NCI-H82 treated with DMSO at 0.1 percent for 48 hours (cell line): ENCODE results near the gene CPEB2.
"Not testable (repeated sequence)": the region's sequence is repeated elsewhere in the genome, so short reads cannot be mapped to it uniquely, and the experiment has no call there.

ENCODE experiments used
- DNase-seq: peaks from one replicate; lab custom pipeline; 2025; ENCODE audit not compliant: unreplicated experiment; lab: John Stamatoyannopoulos, UW

The CPEB2 gene

GRCh38 chr4:15043226-15043625, 40.9 kb downstream of the CPEB2 start:
- no peak for DNase-seq

- no peak for DNase-seq
Observed at GRCh38 chr4:15043922-15044321, 41.6 kb downstream of the CPEB2 start.

GRCh38 chr4:15054541-15054940, 52.3 kb downstream of the CPEB2 start:
- no peak for DNase-seq

DNA sequence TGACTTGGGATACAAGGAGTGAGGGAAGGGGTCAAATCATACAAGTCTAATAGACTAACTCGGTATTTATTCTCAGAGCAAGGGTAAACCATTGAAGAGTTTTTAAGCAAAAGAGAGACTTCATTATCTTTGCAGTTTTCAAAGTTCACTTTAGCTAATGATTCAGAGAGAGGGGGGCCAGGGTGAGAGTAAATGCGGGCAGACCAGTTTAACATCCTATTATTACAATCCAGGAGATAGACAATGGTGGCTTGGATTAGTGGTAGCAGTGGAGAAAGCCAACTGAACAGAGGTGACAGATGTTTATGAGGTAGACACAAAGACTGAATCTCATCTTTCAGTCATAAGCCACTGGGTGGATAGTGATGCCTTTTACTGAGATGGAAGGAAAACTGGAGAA, 57.9 kb downstream of the CPEB2 start:
- no peak for DNase-seq

DNA sequence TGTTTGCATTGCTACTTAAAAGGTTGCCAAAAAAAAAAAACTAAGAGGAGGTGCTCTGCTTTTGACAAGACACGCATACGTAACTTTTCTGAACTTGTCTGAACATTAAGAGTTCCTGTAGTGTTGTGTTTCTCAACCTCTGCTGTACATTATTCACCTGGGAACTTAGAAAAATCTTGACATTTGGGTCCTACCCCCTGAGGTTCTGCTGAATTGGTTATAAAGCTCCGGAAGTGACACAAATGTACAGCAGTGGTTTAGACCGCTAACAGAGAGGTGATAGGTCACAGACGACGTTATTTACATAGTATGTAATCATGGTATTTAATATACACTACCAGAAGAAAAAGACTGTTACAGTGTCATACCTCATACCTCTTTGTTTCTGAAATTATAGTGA, 61.1 kb downstream of the CPEB2 start:
- DNase-seq, result no peak

- no peak for DNase-seq
Observed at GRCh38 chr4:15065516-15065915, 63.2 kb downstream of the CPEB2 start.

- DNase-seq, result no peak
Observed at GRCh38 chr4:15066140-15066539, 63.9 kb downstream of the CPEB2 start.

GRCh38 chr4:15068298-15068697, 66.0 kb downstream of the CPEB2 start:
- no peak for DNase-seq

- DNase-seq, result no peak
Observed at GRCh38 chr4:15075875-15076274, 73.6 kb downstream of the CPEB2 start.

DNA sequence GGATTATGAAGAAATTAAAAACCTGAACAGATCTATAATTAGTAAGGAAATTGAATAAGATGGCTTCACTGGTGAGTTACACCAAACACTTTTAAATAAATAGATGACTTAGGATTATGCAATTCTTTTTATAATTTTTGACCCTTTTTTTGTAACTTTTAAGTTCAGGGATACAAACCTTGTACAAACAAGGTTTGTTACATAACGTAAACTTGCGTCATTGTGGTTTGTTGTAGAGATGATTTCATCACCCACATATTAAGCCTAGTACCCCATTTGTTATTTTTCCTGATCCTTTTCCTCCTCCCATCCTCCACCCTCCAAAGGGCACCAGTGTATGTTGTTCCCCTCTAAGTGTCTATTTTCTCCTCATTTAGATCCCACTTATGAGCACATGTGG, 75.7 kb downstream of the CPEB2 start:
- no peak for DNase-seq

DNA sequence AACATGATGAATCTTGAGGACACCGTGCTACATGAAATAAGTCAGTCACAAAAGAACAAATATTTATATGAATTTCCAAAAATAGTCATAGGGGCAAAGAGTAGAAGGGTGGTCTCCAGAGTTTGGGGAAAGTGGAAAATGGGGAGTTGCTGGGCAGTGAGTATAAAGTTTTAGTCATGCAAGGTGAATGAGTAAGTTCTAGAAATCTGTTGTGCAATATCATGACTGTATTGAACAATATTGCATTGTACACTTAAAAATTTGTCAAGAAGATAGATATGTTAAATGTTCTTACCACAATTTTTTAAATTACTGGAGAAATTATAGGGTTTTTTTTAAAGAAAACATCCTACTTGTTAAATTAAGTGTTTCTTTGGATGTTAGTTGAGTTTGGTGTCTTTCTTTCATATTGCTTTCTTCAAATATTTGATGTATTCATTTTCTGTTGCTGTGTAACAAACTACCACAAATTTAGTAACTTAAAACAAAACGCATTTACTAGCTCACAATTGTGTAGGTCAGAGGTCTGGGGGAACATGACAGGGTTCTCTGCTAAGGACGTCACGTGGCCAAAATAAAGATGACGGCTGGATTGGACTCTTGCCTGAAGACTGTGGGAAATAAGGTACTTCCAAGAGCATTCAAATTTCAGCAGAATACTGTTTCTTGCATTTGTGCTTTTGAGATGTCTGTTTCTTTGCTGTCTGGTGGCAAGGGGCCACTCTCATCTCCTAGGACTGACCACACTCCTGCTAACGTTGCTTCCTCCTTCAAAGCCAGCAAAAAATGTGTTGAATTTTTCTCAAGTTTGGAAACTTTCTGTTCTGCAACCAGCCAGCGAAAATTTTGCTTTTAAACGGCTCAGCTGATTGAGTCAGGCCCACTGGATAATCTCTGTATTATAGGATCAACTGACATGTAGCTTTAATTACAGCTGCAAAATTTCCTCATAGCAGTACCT, 76.7 kb downstream of the CPEB2 start:
- no peak for DNase-seq

DNA sequence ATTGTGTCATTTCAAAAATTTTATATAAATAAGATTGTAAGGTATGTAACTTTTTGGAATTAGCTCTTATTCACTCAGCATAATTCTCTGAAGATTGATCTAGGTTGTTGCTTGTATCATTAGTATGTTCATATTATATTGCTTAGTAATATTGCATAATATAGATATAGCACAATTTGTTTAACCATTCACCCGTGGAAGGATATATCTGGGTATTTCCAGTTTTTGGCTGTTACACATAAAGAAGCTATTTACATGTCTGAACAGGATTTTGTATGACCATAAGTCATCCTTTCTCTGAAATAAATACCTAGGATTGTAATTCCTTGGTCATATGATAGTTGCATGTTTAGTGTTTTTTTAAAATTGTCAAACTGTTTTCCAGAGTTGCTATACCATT, 82.5 kb downstream of the CPEB2 start:
- DNase-seq, result no peak

DNA sequence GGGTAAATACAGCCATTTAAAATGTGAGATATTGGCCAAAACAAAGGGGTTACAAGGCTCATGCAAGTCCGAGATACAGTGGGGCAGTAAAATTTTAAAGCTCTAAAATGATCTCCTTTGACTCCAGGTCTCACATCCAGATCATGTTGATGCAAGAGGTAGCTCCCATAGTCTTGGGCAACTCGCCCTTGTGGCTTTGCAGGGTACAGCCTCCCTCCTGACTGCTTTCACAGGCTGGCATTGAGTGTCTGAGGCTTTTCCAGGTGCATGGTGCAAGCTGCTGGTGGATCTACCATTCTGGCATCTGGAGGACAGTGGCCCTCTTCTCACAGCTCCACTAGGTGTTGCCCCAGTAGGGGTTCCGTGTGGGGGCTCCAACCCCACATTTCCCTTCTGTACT, 83.5 kb downstream of the CPEB2 start:
- not testable (repeated sequence) for DNase-seq

DNA sequence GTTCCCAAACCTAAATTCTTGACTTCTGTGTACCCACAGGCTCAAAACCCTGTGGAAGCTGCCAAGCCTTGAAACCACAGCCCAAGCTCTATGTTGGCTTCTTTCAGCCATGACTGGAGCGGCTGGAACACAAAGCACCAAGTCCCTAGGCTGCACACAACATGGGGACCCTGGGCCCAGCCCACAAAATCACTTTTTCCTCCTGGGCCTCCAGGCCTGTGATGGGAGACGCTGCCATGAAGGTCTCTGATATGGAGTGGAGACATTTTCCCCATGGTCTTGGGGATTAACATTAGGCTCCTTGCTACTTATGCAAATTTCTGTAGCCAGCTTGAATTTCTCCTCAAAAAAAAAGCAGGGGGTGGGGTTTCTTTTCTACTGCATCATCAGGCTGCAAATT, 84.0 kb downstream of the CPEB2 start:
- not testable (repeated sequence) for DNase-seq

GRCh38 chr4:15088394-15089035, 86.2 kb downstream of the CPEB2 start:
- DNase-seq, result no peak

GRCh38 chr4:15089979-15090378, 87.7 kb downstream of the CPEB2 start:
- no peak for DNase-seq

- no peak for DNase-seq
Observed at GRCh38 chr4:15100380-15100779, 98.1 kb downstream of the CPEB2 start.

DNA sequence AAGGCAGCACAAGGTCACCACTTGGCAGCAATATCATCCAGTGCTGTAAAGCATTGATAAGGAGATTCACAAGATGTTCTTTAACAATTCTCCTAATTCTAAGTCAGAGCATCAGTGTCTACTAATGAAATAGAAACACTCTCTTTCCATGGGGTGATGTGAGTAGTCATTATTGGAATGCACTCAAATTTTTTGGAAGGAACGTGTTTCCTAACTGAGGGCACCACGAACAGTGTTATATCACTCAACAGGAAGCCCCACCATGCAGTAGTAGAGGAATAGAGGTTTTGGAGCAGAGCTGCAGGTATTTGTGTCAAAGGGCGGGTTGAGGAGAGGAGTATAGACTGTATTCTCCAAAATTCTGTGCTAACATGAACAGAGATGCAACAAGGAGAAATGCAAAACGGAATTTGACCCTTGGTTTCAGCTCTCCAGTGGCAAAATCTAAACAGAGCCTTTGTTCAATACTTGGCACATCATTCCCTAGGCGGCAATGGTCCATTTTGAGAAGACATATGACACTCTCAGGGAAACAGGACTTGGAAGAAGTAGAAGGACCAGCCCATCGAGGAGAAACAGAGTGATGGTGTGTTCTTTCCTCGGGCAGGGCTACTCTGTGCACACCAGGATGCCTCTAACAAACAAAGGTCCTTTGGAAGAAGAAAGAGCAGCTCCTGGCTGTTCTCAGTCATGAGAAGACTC, 98.9 kb downstream of the CPEB2 start:
- DNase-seq, result no peak

DNA sequence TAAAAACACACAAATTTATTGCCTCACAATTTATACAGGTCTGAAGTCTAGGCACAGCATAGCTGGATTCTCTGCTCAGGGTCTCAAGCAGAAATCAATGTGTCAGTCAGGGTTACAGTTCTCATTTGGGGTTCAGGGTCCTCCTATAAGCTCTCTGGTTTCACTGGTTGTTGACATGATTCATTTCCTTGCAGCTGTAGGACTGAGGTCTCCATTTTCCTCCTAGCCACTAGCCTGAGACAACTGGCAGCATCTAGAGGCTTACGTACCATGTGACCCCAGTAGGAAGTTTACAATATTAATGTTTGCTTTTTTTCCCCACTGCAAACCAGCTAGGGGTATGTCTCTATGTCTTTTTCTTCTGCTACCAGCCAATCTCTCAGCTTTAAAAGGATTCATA, 102.5 kb downstream of the CPEB2 start:
- DNase-seq, result no peak

DNA sequence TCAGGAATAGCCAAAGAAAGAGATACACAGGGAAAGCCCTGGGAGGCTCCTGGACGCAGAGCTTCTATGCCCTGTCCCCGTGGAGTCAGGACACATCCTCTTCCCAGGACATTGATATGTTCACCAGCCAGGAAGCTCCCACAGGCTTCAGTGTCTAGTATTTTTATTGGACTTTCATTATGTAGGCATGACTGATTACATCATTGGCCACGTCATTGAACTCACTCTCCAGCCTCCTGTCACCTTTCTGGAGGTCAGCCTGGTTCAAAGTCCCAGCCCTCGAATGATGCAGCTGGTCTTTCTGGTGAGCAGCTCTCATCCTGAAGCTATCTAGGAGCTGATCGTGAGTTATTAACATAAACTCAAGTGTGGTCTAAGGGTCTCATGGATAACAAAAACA, 104.1 kb downstream of the CPEB2 start:
- DNase-seq, result no peak

GRCh38 chr4:15109600-15109999, 107.3 kb downstream of the CPEB2 start:
- no peak for DNase-seq

- no peak for DNase-seq
Observed at GRCh38 chr4:15110120-15110571, 107.9 kb downstream of the CPEB2 start.
